NCI-H748 (cell line): ENCODE measurements around the gene GNB1.
"Not testable (repeated sequence)": the region's sequence is repeated elsewhere in the genome, so short reads cannot be mapped to it uniquely, and the experiment has no call there.

Experiments used
- DNase-seq: peaks from one replicate; lab custom pipeline; 2025; ENCODE audit not compliant: unreplicated experiment; lab: John Stamatoyannopoulos, UW

GNB1 gene

DNA sequence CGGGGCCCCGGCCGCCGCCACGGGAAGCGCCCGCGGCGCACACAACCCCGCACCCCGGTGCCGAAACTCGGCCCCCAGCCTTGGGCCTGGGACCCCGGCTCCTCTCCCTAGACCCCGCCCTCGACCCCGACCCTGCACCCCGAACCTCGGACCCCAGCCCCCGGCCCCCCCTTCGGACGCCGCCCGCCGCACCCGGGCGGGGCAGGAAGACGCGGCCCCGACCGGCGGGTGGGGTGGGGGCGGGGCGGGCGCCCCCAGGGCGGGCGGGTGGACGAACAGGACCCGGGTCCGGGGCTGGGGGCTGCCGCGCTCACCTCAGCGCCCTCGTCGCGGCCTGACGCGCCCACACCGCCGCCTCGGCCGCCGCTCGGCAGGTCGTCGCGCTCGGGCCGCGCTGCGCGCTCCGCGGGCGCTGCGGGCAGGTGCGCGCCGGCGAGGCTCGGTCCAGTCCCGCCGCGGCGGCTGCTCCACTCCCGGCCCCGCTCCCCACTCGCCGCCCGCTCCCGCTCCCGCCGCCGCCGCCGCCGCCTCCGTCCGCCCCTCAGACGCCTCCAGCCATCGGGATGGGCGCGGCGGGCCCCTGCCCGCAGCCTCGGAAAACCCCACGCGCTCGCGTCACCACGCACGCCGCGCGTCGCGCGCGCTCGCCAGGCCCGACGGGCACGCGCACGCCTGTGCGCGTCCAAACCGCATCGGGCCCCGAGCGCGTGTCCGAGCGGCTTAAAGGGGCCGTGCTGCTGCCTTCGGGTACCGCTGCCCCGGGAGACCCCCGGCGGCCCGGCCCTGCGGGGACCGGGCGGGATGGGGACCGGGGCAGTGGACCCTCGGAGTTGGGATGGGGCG is at the start of gene GNB1:
Gene GNB1 (minus strand): TSS at position 582 of the 843 bp plus-strand sequence. CDS start 65,634 bp downstream, outside the sequence.
- DNase-seq, result peak; percentile 87

DNA sequence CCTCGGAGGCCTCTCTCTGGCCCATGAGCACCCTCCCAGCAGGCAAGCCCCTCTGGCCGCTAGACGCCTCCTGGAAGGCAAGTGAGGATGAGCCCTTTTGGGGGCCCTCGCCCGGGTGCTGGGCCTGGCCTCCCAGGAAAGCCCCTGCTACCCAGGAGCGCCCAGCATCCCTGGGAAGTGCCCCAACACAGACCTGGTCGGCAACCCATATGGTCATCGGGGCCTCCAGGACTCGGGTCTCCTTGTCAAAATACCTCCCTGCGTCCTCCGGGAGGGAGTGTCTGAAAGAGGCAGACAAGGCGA is 49.2 kb upstream of the GNB1 start:
- DNase-seq, result no peak

DNA sequence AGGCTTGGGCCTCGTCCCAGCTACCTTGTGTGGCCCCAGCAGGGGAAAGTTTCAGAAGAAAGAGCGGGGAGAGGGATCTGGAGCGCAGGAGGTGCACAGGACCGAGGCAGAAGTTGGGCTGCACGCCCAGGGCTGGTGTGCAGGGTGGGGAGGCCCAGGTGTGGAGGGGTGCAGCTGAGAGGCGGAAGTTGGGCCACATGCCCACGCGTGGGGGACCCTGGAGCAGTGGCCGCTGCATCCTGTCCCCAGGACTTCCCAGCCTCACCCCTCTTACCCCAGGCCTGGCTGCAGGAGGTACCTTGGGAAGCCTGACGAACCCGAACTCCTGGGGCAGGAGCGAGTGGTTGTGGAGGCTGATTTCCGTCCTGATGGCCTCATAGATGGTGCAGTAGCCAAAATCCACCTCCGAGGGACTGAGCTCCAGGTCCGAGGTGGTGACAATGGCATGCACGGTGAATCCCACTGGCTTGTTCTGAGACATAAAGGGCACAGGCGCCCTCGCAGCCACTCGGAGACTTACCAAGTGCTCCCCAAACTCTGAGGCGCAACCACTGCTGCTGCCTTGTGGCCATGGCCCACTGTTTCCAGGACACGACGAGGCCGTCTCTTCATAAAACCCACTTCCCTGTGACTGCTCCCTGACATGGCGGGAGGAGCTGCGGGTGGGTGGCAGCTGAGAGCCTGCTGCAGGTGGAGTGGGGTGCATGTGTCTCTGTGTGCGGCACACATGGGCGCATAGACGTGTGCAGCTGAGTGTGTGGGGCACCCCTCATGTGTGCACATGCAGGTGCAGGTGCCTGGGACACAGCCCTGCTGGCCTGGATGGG is 48.6 kb upstream of the GNB1 start:
- no peak for DNase-seq

GRCh38 chr1:1938613-1939295 is 47.9 kb upstream of the GNB1 start:
- no peak for DNase-seq

DNA sequence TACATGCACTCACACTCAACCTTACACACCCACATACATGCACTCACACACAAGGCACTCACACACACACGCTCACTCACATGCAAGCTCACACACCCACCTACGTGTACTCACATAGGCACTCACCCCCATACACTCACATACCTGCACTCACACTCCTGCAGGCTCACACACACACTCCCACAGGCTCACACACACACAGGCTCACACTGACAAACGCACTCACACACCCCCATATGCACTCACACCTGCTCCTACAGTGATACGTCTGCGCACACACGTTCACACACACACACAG is 47.3 kb upstream of the GNB1 start:
- no peak for DNase-seq

GRCh38 chr1:1937549-1938275 is 46.8 kb upstream of the GNB1 start:
- no peak for DNase-seq

- DNase-seq, result no peak
Measured at GRCh38 chr1:1937061-1937460, 46.2 kb upstream of the GNB1 start.

GRCh38 chr1:1934848-1935247 is 44.0 kb upstream of the GNB1 start:
- DNase-seq, result not testable (repeated sequence)

GRCh38 chr1:1929639-1930545 is 39.0 kb upstream of the GNB1 start:
- DNase-seq, result no peak

- no peak for DNase-seq
Measured at GRCh38 chr1:1929102-1929638, 38.3 kb upstream of the GNB1 start.

DNA sequence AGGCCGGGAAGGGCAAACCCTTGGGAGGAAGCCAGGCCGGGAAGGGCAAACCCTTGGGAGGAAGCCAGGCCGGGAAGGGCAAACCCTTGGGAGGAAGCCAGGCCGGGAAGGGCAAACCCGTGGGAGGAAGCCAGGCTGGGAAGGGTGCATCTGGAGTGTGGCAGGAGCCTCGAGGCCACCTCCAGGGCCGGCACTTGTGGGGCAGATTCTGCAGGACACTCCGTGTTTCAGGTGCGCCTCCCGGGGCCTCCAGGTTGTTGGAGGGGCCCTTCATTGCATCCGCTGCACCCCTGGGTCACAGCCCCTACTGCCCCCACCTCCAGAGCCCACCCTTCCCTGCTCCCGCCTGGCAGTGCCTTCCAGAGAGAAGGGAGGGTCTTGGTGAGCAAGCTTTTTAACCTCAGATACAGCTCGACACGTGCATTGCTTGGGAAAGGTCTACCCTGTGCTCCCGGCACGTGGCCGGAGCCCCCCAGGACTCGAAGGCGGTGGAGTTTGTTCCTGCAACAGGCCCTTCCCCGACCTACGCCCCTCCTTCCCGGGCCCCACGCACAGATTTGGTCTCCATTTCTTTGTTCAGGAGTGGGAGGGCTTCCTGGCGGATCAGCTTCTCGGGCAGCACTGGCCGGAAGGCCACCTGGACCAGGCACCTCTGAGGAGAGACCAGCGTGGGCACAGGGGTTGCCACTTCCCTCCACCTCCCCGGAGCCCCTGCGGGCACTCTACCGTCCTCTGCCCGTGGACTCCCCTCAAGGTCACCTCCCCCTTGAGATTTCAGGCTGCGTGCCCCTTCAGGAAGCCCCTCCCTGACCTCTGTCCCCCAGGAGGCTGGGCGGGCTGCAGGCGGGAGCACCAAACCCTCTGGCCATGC is 37.6 kb upstream of the GNB1 start:
- no peak for DNase-seq

DNA sequence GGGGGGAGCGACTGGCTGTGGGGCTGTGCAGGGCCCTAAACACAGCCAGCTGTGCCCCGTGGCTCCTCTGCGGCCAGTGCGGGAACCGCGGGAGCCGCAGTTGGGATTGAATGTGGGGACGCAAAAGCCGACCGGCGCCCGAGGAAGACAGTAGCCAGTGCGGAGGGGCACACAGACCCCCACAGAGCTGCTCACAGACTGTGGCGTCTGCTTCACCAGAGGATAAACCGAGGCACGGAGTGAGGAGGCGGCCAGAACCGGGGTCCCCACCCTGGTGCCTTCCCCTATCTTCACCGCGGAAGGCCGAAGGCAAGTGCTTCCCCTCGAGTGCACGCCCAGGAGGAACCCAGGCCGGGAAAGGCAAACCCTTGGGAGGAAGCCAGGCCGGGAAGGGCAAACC is 36.9 kb upstream of the GNB1 start:
- DNase-seq, result no peak

DNA sequence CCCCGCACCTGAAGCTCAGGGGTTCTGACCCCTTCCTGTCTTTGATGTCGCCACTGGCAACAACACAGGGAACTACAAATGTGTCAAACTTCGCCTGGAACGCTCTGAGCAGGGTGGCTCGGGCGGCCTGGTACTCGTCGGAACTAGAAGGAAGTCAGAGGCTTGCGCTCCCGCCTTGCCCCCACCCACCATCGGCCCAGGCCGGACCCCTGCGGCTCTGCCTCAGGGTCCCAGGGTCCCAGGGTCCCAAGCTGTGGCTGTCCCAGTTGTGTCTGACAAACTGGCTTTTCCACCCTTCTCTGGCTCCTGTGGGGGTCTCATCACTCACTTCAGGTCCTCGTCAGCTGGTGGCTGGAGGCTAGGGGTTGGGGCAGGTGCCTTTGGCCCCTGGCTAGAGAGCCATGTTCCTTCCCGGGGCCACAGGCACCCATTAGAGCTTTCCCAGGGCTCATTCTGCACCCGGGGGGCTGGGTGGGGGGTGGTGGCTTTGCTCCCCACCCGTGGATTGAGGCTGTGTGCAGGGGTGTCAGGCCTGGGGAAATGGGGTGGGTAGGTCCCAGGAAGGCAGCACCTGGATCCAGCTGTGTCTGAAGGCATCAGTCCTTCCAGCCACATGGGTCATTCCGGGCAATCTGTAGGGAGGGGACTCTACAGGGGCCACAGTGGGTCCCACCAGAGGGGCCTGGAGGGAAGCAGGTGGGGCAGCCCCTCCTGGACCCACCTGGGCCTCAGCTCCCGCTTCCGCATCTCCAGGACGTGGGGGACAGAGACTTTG is 36.2 kb upstream of the GNB1 start:
- no peak for DNase-seq

DNA sequence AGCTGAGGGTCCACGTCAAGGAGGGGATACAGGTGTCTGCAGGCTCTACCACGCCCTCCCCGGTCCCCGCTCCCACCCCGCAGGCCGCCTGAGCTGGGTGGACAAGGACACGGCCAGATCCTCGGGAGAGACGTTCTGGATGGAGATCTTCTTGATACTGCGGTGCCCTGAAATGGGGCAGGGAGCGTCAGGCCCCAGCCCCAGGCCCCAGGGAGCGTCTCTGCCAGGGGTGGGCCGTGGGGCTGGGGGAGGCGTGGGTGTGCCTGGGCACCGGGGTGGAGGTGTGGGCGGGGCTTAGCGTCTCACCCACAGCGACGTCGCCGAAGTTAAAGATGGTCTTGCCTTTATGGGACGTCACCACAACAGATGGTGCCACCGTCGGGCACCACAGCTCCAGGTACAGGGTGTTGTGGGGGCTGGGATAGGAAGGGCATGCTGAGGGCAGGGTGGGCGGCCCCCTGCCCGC is 35.5 kb upstream of the GNB1 start:
- no peak for DNase-seq

DNA sequence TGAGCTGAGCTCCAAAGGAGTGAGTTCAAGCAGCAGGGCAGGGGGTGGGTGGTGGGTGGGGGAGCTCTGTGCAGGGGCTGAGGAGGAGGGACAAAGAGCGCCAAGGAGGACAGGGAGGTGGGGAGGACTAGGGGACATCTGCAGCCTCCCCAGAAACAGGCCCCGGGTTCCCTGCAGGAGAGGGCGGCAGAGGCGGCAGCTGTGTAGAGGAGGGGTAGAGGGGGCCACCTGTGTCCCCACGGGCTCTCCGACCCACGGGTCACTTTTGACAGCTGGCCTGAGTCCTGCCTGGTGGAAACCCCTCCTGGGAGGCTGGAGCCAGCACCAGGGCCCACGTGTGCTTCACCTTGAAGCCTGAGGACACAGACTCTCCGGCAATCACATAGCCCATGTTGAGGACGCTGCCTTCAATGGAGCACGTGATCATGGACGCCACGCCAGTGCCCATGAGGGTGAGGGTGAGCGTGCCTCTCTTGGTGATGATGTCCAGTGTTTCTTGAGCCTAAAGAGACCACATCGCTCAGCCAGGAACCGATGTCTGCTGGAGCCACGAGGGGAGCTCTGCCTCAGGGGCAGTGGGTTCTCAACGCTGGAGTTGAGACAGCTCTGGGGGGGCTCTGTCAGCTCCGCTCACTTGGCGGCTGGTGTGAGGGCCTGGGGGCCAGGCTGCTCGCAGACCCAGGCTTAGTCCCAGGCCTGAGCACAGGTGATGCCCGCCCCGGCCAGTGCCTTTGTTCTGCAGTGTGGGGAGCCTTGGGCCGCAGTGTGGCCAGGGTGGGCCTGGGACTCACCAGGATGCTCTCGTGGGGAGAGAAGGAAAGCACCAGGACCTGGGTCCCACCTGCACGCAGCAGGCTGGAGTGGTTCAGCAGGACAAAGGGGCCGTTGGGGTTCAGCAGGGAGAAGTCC is 34.8 kb upstream of the GNB1 start:
- no peak for DNase-seq

DNA sequence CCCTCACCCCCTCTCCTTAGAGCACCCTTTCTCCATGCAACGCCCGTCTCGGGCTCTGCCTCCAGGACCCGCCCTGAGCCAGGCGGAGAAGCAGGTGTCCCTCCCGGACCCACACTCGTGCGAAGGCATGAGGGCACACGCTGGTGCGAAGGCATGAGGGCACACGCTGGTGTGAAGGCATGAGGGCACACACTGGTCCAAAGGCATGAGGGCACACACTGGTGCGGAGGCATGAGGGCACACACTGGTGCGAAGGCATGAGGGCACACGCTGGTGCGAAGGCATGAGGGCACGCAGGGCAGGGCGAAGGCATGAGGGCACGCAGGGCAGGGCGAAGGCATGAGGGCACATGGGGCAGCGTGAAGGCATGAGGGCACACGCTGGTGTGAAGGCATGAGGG is 34.0 kb upstream of the GNB1 start:
- DNase-seq, result no peak

GRCh38 chr1:1924386-1924785 is 33.5 kb upstream of the GNB1 start:
- no peak for DNase-seq
